Upper lobe of left lung (tissue), 6 donors: ENCODE measurements around the gene TAS1R3. TPM values are rescaled to one million over a fixed set of nuclear protein-coding genes. Genes with fewer than 3 reads are reported as not detected.

ENCODE experiments used
- ATAC-seq, 2 donors: fragments of 200-7000 bp; cut with Tn5 transposase; one replicate each; pipeline ENCODE4 v1.9.1; 2022; ENCODE audit warnings: mild to moderate bottlenecking in 2 of 2, moderate library complexity in 2 of 2; ENCODE audit not compliant: low FRiP score in 2 of 2
- DNase-seq, 2 donors: peaks; one replicate each; pipeline ENCODE4 v3.0.0-alpha.2; 2019 to 2020
- H3K27ac ChIP-seq, 4 donors: fragments of 200-600 bp; sonication (generic); one replicate each; pipeline ENCODE4 v1.5.1; 2016 to 2019
- H3K27me3 ChIP-seq, 4 donors: fragments of 200-600 bp; sonication (generic); one replicate each; pipeline ENCODE4 v1.5.1; 2017 to 2019
- H3K36me3 ChIP-seq, 4 donors: fragments of 200-600 bp; sonication (generic); one replicate each; pipeline ENCODE4 v1.5.1; 2016 to 2019
- H3K4me1 ChIP-seq, 4 donors: fragments of 200-600 bp; sonication (generic); one replicate each; pipeline ENCODE4 v1.5.1; 2018 to 2019
- H3K4me3 ChIP-seq, 4 donors: fragments of 200-600 bp; sonication (generic); one replicate each; pipeline ENCODE4 v1.5.1; 2017 to 2019; ENCODE audit warnings: mild to moderate bottlenecking in 2 of 4, moderate library complexity in 1 of 4
- H3K9me3 ChIP-seq, 4 donors: fragments of 200-600 bp; sonication (generic); one replicate each; pipeline ENCODE4 v1.5.1; 2018 to 2019
- EP300 ChIP-seq, 4 donors: sonication (generic); formaldehyde crosslinking; IDR thresholded peaks; one replicate each; pipeline ENCODE4 v1.5.1; 2017; ENCODE audit warnings: antibody characterized with exemption in 4 of 4, control low read depth in 2 of 4
- POLR2A ChIP-seq, 4 donors: fragments of 450-650 bp; IDR thresholded peaks; one replicate each; pipeline ENCODE4 v1.5.1; 2016 to 2017; ENCODE audit warnings: antibody characterized with exemption in 4 of 4, mild to moderate bottlenecking in 2 of 4
- POLR2AphosphoS5 ChIP-seq, 2 donors: sonication (generic); formaldehyde crosslinking; IDR thresholded peaks; one replicate each; pipeline ENCODE4 v1.5.1; 2017; ENCODE audit warnings: antibody characterized with exemption in 2 of 2
- WGBS, 2 donors: methylation state at CpG; one replicate each; pipeline ENCODE4 v1.1.5; 2017 to 2018; 5-methylcytosine and 5-hydroxymethylcytosine counted together
- total RNA-seq, 6 donors: library from RNA; depleted of rRNA in 4 of 6; stranded (reverse); fragments of >200 nt in 4 of 6; gene quantifications; one replicate each; pipeline versions ENCODE4 v1.1.0 to v1.2.1, GENCODE V29; 2016 to 2021
- TF ChIP-seq, protein P1 (sequence below), 6 experiments: fragments of 450-650 bp in 4 of 6; fragments of 200-600 bp in 2 of 6; sonication (generic) in 2 of 6; IDR thresholded peaks; one replicate each; pipeline ENCODE4 v1.5.1; 2016 to 2019; ENCODE audit warnings: antibody characterized with exemption in 6 of 6
- donor health status: DM: no; HTN: no; CAD: no; lungs with moderate emphysema.
- donor health status: DM: no; HTN: yes; CAD: no; lungs with severe emphysema.

The TAS1R3 gene
- total RNA-seq, 6 donors from 2014 or later: 0.22 to 1.0 (median 0.79) TPM

DNA sequence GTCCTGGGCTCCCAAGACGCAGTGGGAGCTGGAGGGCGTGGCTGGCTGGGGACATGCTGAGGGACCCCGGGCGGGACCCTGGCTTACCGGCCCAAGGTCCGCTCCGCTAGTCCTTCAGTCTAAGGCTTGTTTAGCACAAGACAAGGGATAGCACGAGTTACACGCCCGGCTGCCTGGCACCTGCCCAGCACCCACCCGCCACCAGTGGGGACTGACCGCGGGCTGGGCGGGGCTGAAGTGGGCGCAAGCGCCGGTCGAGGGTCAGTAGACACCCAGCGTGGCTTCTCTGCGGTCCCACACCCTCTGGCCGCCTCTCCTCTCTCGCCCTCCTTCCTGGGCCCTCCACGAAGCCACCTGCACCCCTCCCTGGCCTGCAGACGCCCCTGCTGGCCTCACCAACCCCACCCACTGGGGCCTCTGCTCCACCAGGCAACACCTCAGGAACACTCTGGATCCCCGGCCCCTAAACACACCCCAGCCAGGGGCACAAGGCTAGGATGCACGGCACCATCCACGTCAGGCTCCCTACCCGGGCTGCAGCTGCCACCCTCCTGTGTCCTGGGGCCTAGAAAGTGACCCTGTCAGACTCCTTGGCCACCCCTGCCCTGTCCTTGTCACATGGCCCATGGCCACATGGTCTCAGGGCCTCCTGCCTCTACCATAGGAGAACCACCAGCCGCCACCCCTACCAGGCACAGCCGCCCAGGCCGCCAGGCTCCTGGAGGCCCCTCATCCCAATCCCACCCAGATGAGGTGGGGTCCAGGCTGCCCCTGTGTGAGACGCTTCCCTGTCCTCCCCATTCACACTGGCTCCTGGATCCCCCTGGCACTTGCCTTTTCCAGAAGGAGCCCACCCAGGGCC, 6.1 kb downstream of the TAS1R3 start:
- WGBS, 2 donors: 96 to 97% methylated on average over 31 to 32 of the region's 32 CpGs
- Histone ChIP-seq H3K36me3 (peaks cover 3 to 70% (median 44%) of the 10 kb centered on the region in 4 donors), H3K27ac (no peak overlapping the region), H3K9me3 (no peaks in the 10 kb centered on the region), H3K27me3 (no peaks in the 10 kb centered on the region), H3K4me3 (no peak overlapping the region), H3K4me1 (peaks cover 0 to 9% (median 0%) of the 10 kb centered on the region in 4 donors)
- ATAC-seq (no peak), DNase-seq (peak in 1 of 2 donors; percentile 81)
- no peak for TF ChIP-seq POLR2AphosphoS5 (IDR thresholded peaks at IDR 0.05)
- TF ChIP-seq POLR2A (IDR thresholded peaks at IDR 0.05): no peak
- TF ChIP-seq, protein P1, sequence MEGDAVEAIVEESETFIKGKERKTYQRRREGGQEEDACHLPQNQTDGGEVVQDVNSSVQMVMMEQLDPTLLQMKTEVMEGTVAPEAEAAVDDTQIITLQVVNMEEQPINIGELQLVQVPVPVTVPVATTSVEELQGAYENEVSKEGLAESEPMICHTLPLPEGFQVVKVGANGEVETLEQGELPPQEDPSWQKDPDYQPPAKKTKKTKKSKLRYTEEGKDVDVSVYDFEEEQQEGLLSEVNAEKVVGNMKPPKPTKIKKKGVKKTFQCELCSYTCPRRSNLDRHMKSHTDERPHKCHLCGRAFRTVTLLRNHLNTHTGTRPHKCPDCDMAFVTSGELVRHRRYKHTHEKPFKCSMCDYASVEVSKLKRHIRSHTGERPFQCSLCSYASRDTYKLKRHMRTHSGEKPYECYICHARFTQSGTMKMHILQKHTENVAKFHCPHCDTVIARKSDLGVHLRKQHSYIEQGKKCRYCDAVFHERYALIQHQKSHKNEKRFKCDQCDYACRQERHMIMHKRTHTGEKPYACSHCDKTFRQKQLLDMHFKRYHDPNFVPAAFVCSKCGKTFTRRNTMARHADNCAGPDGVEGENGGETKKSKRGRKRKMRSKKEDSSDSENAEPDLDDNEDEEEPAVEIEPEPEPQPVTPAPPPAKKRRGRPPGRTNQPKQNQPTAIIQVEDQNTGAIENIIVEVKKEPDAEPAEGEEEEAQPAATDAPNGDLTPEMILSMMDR (IDR thresholded peaks at IDR 0.05): no peak
- no peak for TF ChIP-seq EP300 (IDR thresholded peaks at IDR 0.05)

- ATAC-seq: no peak
- peaks cover 3 to 70% (median 44%) of the 10 kb centered on the region in 4 donors for H3K36me3 ChIP-seq
- no peak overlapping the region for H3K4me3 ChIP-seq
These were observed 6.7 kb downstream of the TAS1R3 start for GRCh38 chr1:1337793-1338147.

GRCh38 chr1:1338278-1338677, 7.2 kb downstream of the TAS1R3 start:
- TF ChIP-seq, protein P1 (IDR thresholded peaks at IDR 0.05): no peak
- TF ChIP-seq POLR2A (IDR thresholded peaks at IDR 0.05) (no peak), POLR2AphosphoS5 (IDR thresholded peaks at IDR 0.05) (no peak), EP300 (IDR thresholded peaks at IDR 0.05) (no peak)

More at GRCh38 chr1:1337793-1338147, 6.7 kb downstream of the TAS1R3 start:
- no peaks in the 10 kb centered on the region for H3K27me3 ChIP-seq
- H3K27ac ChIP-seq: no peak overlapping the region
- DNase-seq: peak in 1 of 2 donors; percentile 88
- no peak for TF ChIP-seq POLR2AphosphoS5 (IDR thresholded peaks at IDR 0.05)
- no peak for TF ChIP-seq POLR2A (IDR thresholded peaks at IDR 0.05)
- TF ChIP-seq, protein P1 (IDR thresholded peaks at IDR 0.05): no peak
- no peak for TF ChIP-seq EP300 (IDR thresholded peaks at IDR 0.05)
- WGBS, 2 donors: 74 to 91% methylated on average over 10 to 13 of the region's 18 CpGs
- H3K4me1 ChIP-seq: peaks cover 0 to 3% (median 0%) of the 10 kb centered on the region in 4 donors
- no peaks in the 10 kb centered on the region for H3K9me3 ChIP-seq

DNA sequence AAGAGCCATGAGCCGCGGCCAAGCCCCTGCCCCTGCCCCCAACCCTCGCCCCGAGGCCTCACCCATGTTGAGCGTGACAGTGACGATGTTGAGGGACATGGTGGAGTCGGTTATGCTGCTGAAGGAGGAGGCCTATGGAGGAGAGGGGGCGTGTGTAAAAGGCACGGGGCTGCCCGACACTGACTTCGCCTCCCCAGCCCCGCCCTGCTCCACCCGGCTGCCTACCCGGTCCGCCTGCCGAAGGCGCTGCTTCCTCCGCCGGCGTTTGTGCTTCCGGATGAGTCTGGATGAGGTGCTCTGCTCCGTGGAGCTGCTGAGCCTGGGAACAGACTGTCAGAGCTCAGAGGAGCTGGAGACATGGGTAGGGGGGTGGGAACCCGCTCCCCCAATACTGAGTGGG, 9.1 kb downstream of the TAS1R3 start:
- no peak for ATAC-seq
- 91 to 93% methylated on average over 23 of the region's 23 CpGs for whole genome bisulfite sequencing, 2 donors
- peaks cover 3 to 68% (median 44%) of the 10 kb centered on the region in 4 donors for H3K36me3 ChIP-seq
- H3K27me3 ChIP-seq: no peaks in the 10 kb centered on the region
- TF ChIP-seq, protein P1 (IDR thresholded peaks at IDR 0.05): no peak
- TF ChIP-seq EP300 (IDR thresholded peaks at IDR 0.05) (no peak), POLR2A (IDR thresholded peaks at IDR 0.05) (no peak)
- no peak overlapping the region for H3K4me3 ChIP-seq
- H3K27ac ChIP-seq: no peak overlapping the region
- no peaks in the 10 kb centered on the region for H3K9me3 ChIP-seq
- DNase-seq: peak in 1 of 2 donors; percentile 68
- H3K4me1 ChIP-seq: peaks cover 2 to 19% (median 11%) of the 10 kb centered on the region in 4 donors

More at GRCh38 chr1:1338278-1338677, 7.2 kb downstream of the TAS1R3 start:
- 95 to 100% methylated on average over 2 to 32 of the region's 36 CpGs for WGBS, 2 donors
- no peaks in the 10 kb centered on the region for H3K9me3 ChIP-seq
- no peak for ATAC-seq
- DNase-seq: peak in 1 of 2 donors; percentile 85
- H3K27me3 ChIP-seq: no peaks in the 10 kb centered on the region
- no peak overlapping the region for H3K4me3 ChIP-seq
- H3K27ac ChIP-seq: no peak overlapping the region
- H3K36me3 ChIP-seq: peaks cover 3 to 70% (median 44%) of the 10 kb centered on the region in 4 donors
- H3K4me1 ChIP-seq: no peaks in the 10 kb centered on the region
